GM21576 (cell line): Measurements from ENCODE around the gene CELSR1.

ENCODE experiments used
- ATAC-seq: cut with Tn5 transposase; IDR thresholded peaks from one replicate; pipeline ENCODE4 v1.9.1; 2021; ENCODE audit warnings: mild to moderate bottlenecking, moderate library complexity; ENCODE audit not compliant: unreplicated experiment

The CELSR1 gene

GRCh38 chr22:46537225-46537945 lies at the start of gene CELSR1:
Gene CELSR1 (minus strand): TSS chr22:46537620. CDS start chr22:46537170, 450 bp downstream.
- no peak for ATAC-seq

GRCh38 chr22:46587061-46587460 lies 49.6 kb upstream of the CELSR1 start:
- ATAC-seq, result peak; percentile 20

GRCh38 chr22:46586531-46587011 lies 49.2 kb upstream of the CELSR1 start:
- ATAC-seq, result no peak

- ATAC-seq, result no peak
Observed at GRCh38 chr22:46586123-46586519, 48.7 kb upstream of the CELSR1 start.

GRCh38 chr22:46585340-46586122 lies 48.1 kb upstream of the CELSR1 start:
- no peak for ATAC-seq

- no peak for ATAC-seq
Observed at GRCh38 chr22:46584081-46584921, 46.9 kb upstream of the CELSR1 start.

- ATAC-seq, result no peak
Observed at GRCh38 chr22:46583571-46583970, 46.2 kb upstream of the CELSR1 start.

GRCh38 chr22:46582281-46582933 lies 45.0 kb upstream of the CELSR1 start:
- ATAC-seq, result no peak

- ATAC-seq, result no peak
Observed at GRCh38 chr22:46581538-46582244, 44.3 kb upstream of the CELSR1 start.

GRCh38 chr22:46580940-46581537 lies 43.6 kb upstream of the CELSR1 start:
- no peak for ATAC-seq

- ATAC-seq, result no peak
Observed at GRCh38 chr22:46579751-46580449, 42.5 kb upstream of the CELSR1 start.

GRCh38 chr22:46578824-46579561 lies 41.6 kb upstream of the CELSR1 start:
- ATAC-seq, result no peak

- ATAC-seq, result no peak
Observed at GRCh38 chr22:46578251-46578823, 40.9 kb upstream of the CELSR1 start.

- no peak for ATAC-seq
Observed at GRCh38 chr22:46577368-46578249, 40.2 kb upstream of the CELSR1 start.

- ATAC-seq, result no peak
Observed at GRCh38 chr22:46576556-46577367, 39.3 kb upstream of the CELSR1 start.

- no peak for ATAC-seq
Observed at GRCh38 chr22:46575911-46576555, 38.6 kb upstream of the CELSR1 start.
